Loucy (cell line): Measurements from ENCODE around the gene SLCO2B1.

Experiments
- H2AFZ ChIP-seq: fragments of 200-600 bp; sonication (generic); 2 replicates; pipeline ENCODE4 v1.6.0; 2016; ENCODE audit warnings: antibody characterized with exemption, mild to moderate bottlenecking, low read length, moderate library complexity
- H3F3A ChIP-seq: fragments of 200-600 bp; 2 replicates; pipeline ENCODE4 v1.6.0; 2016; ENCODE audit warnings: antibody characterized with exemption, low read depth, mild to moderate bottlenecking
- H3K27me3 ChIP-seq: fragments of 200-600 bp; sonication (generic); 2 replicates; pipeline ENCODE4 v1.6.1; 2014; ENCODE audit warnings: low read length, mild to moderate bottlenecking; ENCODE audit not compliant: insufficient read depth, poor library complexity, severe bottlenecking
- H3K36me3 ChIP-seq: fragments of 200-600 bp; sonication (generic); 2 replicates; pipeline ENCODE4 v1.6.1; 2016; ENCODE audit warnings: low read length; ENCODE audit not compliant: insufficient read depth
- H3K4me1 ChIP-seq: fragments of 200-600 bp; sonication (generic); 2 replicates; pipeline ENCODE4 v1.5.1; 2014; ENCODE audit warnings: low read length, mild to moderate bottlenecking; ENCODE audit not compliant: insufficient read depth, poor library complexity, severe bottlenecking
- H3K4me2 ChIP-seq: fragments of 200-600 bp; sonication (generic); 2 replicates; pipeline ENCODE4 v1.6.0; 2014; ENCODE audit warnings: antibody characterized with exemption, low read length, low read depth, mild to moderate bottlenecking; ENCODE audit not compliant: poor library complexity, severe bottlenecking
- H3K4me3 ChIP-seq: fragments of 200-600 bp; sonication (generic); 2 replicates; pipeline ENCODE4 v1.5.1; 2014; ENCODE audit warnings: low read length, mild to moderate bottlenecking, mixed read lengths; ENCODE audit not compliant: poor library complexity, severe bottlenecking
- H3K79me2 ChIP-seq: fragments of 200-600 bp; sonication (generic); 2 replicates; pipeline ENCODE4 v1.6.1; 2014; ENCODE audit warnings: low read length; ENCODE audit not compliant: insufficient read depth
- H3K9ac ChIP-seq: fragments of 200-600 bp; sonication (generic); 2 replicates; pipeline ENCODE4 v1.6.0; 2014; ENCODE audit warnings: mild to moderate bottlenecking, low read depth, low read length, moderate library complexity; ENCODE audit not compliant: poor library complexity, severe bottlenecking
- H3K9me2 ChIP-seq: fragments of 200-600 bp; sonication (generic); replicated peaks from 2 replicates; pipeline ENCODE4 v1.6.1; 2016; ENCODE audit warnings: low read depth, low read length, mixed read lengths
- H3K9me3 ChIP-seq: fragments of 200-600 bp; sonication (generic); 2 replicates; pipeline ENCODE4 v1.6.1; 2014; ENCODE audit warnings: mild to moderate bottlenecking, antibody characterized with exemption, low read length, low read depth; ENCODE audit not compliant: insufficient read depth
- H4K20me1 ChIP-seq: fragments of 200-600 bp; sonication (generic); 2 replicates; pipeline ENCODE4 v1.6.0; 2014; ENCODE audit warnings: antibody characterized with exemption, low read length, mild to moderate bottlenecking; ENCODE audit not compliant: insufficient read depth, poor library complexity, severe bottlenecking
- CTCF ChIP-seq: fragments of 200-600 bp; sonication (generic); conservative IDR thresholded peaks from 2 replicates; pipeline ENCODE4 v1.5.1; 2014; ENCODE audit warnings: mild to moderate bottlenecking, antibody characterized with exemption, low read length
- EZH2phosphoT487 ChIP-seq: fragments of 200-600 bp; IDR thresholded peaks from 2 replicates; pipeline ENCODE4 v1.6.1; 2018; ENCODE audit warnings: antibody characterized with exemption, mild to moderate bottlenecking, moderate library complexity, borderline replicate concordance

The SLCO2B1 gene

GRCh38 chr11:75193271-75193670, 42.4 kb downstream of the SLCO2B1 start:
- no peak for TF ChIP-seq EZH2phosphoT487
- TF ChIP-seq CTCF: no peak
- no peaks in the 10 kb centered on the region for H3K9me2 ChIP-seq
- H3F3A ChIP-seq: no peaks in the 10 kb centered on the region
- no peak overlapping the region for H3K9ac ChIP-seq
- no peak overlapping the region for H2AFZ ChIP-seq
- no peaks in the 10 kb centered on the region for H3K27me3 ChIP-seq
- H3K4me1 ChIP-seq: no peaks in the 10 kb centered on the region
- H3K9me3 ChIP-seq: no peaks in the 10 kb centered on the region
- no peak overlapping the region for H3K4me2 ChIP-seq
- no peaks in the 10 kb centered on the region for H3K79me2 ChIP-seq
- no peaks in the 10 kb centered on the region for H3K36me3 ChIP-seq
- H3K4me3 ChIP-seq: no peak overlapping the region
- no peaks in the 10 kb centered on the region for H4K20me1 ChIP-seq

GRCh38 chr11:75193711-75194110, 42.8 kb downstream of the SLCO2B1 start:
- Histone ChIP-seq H3K4me1 (no peaks in the 10 kb centered on the region), H3F3A (no peaks in the 10 kb centered on the region), H2AFZ (no peak overlapping the region), H3K9me2 (no peaks in the 10 kb centered on the region), H3K4me3 (no peak overlapping the region), H4K20me1 (no peaks in the 10 kb centered on the region), H3K36me3 (no peaks in the 10 kb centered on the region), H3K79me2 (no peaks in the 10 kb centered on the region), H3K27me3 (no peaks in the 10 kb centered on the region), H3K9ac (no peak overlapping the region), H3K9me3 (no peaks in the 10 kb centered on the region), H3K4me2 (no peak overlapping the region)
- no peak for TF ChIP-seq CTCF
- no peak for TF ChIP-seq EZH2phosphoT487

GRCh38 chr11:75194147-75194546, 43.2 kb downstream of the SLCO2B1 start:
- H3K4me2 ChIP-seq: no peak overlapping the region
- H2AFZ ChIP-seq: no peak overlapping the region
- H3F3A ChIP-seq: no peaks in the 10 kb centered on the region
- H3K9ac ChIP-seq: no peak overlapping the region
- no peaks in the 10 kb centered on the region for H3K79me2 ChIP-seq
- no peaks in the 10 kb centered on the region for H3K36me3 ChIP-seq
- H3K4me1 ChIP-seq: no peaks in the 10 kb centered on the region
- TF ChIP-seq CTCF: no peak
- TF ChIP-seq EZH2phosphoT487: no peak
- H3K9me3 ChIP-seq: no peaks in the 10 kb centered on the region
- no peak overlapping the region for H3K4me3 ChIP-seq
- H3K27me3 ChIP-seq: no peaks in the 10 kb centered on the region
- H3K9me2 ChIP-seq: no peaks in the 10 kb centered on the region
- no peaks in the 10 kb centered on the region for H4K20me1 ChIP-seq
